Fibroblast of mammary gland (primary cell): ENCODE data around the gene PNMT.

ENCODE experiments used
- DNase-seq: peaks from one replicate; pipeline ENCODE4 v3.0.0-alpha.2; 2010; ENCODE audit warnings: low read depth
- H3K4me3 ChIP-seq: 2 replicates; pipeline ENCODE4 v1.5.1; 2011; ENCODE audit warnings: low read depth, mild to moderate bottlenecking, low read length, moderate library complexity; ENCODE audit not compliant: control insufficient read depth
- TF ChIP-seq, protein P1 (sequence below): conservative IDR thresholded peaks from 2 replicates; pipeline ENCODE4 v1.5.1; 2011; ENCODE audit warnings: low read depth, low read length, inconsistent platforms; ENCODE audit not compliant: control insufficient read depth, insufficient read depth

PNMT gene

DNA sequence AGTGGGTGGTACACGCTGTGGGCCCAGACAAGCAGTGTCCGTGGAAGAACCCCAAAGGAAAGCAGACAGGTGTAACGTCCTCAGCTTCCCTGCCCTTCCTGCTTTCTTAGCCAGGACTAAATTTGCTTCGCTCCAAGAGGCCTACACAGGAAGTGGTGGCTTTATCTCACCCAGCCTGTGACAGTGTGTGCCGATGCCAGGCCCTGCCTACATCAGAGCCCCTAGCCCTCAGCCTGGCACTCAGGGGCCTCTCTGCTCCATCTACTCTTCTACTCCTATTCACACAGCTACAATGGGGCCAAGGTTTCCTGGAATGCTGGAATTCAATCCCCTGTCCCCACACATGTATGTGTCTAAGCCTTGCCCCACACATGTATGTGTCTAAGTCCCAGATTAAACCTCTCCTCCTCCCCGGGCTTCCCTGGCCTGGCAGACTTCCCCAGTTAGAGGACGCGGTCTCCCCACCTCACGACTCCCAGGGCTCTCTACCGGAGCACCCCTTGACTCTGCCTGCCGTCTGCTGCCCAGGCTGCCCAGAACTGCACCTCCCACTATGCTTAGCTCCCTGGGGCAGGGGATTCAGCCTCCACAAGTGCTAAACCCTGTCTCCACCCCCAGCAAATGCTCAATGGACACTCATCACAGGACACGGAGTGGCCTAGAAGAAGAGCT is 11.4 kb downstream of the PNMT start:
- H3K4me3 ChIP-seq = no peak overlapping the region
- TF ChIP-seq, protein P1, sequence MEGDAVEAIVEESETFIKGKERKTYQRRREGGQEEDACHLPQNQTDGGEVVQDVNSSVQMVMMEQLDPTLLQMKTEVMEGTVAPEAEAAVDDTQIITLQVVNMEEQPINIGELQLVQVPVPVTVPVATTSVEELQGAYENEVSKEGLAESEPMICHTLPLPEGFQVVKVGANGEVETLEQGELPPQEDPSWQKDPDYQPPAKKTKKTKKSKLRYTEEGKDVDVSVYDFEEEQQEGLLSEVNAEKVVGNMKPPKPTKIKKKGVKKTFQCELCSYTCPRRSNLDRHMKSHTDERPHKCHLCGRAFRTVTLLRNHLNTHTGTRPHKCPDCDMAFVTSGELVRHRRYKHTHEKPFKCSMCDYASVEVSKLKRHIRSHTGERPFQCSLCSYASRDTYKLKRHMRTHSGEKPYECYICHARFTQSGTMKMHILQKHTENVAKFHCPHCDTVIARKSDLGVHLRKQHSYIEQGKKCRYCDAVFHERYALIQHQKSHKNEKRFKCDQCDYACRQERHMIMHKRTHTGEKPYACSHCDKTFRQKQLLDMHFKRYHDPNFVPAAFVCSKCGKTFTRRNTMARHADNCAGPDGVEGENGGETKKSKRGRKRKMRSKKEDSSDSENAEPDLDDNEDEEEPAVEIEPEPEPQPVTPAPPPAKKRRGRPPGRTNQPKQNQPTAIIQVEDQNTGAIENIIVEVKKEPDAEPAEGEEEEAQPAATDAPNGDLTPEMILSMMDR = no peak
- no peak for DNase-seq

DNA sequence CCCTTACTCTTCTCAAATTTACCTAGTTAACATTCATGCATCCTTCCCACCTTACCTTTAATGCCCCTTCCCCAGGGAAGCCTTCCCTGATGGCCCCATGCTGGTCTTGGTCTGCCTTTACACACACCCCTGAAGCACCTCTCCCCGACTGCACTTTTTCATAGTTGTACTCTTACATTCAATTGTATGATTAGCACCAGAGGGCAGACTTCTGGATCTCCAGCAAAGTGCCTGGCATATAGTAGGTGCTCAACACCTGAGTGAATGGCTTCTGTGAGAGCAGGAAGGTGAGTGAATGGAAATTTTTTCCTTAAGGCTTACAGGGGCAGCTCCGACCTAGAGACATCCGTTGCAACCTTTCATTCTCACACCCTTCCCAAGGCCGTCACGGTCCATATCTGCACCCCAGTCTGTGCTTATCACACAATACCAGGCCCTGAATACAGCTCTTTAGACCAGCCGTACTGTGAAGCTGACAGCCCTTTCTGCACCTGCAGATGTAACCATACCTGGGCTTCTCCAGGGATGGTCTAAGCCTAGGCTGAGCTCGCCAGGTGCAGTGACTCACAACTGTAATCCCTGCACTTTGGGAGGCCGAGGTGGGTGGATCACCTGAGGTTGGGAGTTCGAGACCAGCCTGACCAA is 15.2 kb downstream of the PNMT start:
- no peak overlapping the region for H3K4me3 ChIP-seq
- TF ChIP-seq, protein P1 = no peak
- no peak for DNase-seq

DNA sequence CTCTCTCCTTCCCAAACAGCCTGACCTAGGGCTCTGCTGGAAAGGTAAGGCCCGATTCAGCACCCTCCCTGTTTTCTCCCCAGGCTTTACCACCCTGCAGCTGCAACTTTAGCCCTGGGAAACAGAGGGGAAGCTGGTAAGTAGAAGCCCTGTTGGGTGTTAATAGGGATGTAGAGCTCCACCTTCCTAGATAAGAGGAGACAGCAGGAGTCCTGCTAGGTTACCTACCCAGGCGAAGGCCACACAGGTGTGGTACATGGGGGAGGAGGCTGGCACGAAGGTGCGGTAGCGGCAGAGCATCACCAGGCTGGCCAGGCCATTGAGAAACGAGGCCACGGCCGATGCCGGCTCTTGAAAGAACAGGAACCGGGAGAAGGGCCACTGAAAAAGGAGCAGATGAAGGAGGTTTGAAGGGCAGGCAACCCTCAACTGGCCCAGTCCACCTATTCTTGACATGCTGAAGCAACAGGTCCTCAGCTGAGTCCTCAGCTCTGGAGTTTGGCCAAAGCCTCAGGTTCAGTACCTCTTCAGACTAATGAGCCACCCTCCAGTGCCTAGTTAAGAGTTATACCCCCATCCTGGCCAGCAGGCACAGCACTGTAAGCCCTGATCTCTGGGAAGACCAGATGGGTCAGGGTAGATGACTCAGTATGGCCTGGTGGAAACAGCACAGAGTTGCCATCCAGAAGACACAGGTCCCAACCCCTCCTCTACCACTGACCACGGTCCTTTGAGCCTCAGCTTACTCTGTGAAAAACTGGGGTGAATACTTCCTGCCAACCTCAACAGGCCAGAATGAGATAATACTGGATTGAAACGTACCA is 16.3 kb downstream of the PNMT start:
- H3K4me3 ChIP-seq = no peak overlapping the region
- DNase-seq = no peak
- TF ChIP-seq, protein P1 = no peak

DNA sequence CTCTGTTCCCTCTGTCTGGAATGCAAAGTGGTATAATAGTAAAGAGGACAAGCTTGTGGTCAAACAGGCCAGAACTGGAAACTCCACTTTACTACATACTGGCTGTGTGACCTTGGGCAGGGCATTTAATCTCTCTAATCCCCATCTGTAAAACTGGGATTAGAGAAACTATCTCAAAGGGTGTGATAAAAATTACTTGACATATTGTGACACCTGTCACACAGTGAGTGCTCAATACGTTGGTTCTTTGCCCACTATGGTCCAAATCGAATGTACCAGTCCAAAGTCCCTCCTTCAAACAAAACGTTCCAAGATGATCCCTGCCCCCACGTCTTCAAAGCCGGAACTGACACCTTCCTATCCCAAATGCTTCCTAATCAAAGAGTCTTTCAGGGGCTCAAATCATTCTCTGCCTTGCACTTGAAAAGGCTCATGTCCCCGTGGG is 18.9 kb downstream of the PNMT start:
- peak overlapping the region; percentile 69 for H3K4me3 ChIP-seq
- no peak for DNase-seq
- TF ChIP-seq, protein P1 = no peak

DNA sequence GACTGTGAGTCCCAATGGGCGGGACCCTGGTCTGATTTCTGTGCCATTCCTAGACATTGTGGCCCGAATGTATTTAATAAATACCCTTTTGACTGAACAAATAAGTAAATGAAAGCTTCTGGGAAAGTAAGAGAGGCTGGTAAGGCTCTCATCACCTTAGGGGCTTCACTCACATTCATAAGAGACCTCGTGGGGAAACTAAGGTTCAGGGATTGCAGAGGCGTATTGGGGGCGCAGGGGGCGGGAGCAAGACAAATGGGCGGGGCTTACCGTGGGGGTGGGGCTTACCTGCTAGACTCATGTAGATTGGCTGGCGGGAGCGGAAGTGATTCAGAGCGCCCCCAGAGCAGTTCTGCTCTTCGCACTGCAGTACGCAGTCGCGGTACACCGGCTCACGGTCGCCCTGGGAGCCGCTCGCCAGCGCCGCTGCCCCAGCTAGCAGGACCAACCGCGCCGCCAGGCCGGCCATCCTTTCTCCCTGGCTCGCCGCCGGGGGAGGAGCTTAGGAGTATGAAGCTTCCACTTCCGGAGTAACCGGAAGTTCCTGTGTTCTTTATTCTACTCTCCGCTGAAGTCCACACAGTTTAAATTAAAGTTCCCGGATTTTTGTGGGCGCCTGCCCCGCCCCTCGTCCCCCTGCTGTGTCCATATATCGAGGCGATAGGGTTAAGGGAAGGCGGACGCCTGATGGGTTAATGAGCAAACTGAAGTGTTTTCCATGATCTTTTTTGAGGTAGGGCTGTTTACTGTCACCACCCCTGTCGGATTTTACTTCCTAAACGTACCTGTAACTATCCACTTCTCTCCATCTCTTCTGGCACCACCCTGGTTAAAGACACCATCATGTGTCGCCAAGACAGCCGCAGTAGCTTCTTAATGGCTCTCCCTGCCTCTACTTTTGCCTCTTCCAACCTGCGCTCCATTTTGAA is 19.6 kb downstream of the PNMT start, which contains the start of gene PGAP3:
PGAP3 (minus strand) TSS at position 512 of the 929 bp plus-strand sequence; CDS start at position 469, 43 bp downstream.
- peak; percentile 86 for DNase-seq
- TF ChIP-seq, protein P1 = no peak
- H3K4me3 ChIP-seq = peak within 1 kb of the TSS; percentile 69

DNA sequence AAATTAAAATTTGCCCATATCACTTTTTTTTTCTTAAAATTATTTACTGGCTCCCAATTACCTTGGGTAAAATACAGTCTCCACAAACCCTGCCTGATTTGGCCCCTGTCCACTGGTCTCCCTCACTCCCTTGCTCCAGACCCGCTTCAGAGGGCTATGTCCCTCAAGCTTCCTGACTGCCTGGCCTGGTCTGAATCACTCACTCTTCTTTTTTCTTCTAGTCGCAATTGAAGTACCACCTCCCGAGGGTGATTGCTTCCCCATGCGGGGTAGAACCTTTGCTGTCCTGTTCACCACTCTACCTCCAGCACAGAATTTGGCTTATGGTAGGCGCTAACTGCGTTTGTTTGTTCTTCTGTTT is 20.2 kb downstream of the PNMT start:
- H3K4me3 ChIP-seq = peak overlapping the region; percentile 69
- DNase-seq = no peak
- TF ChIP-seq, protein P1 = no peak
